Measurements from ENCODE around the gene MMEL1. TPM values are rescaled to one million over a fixed set of nuclear protein-coding genes. Genes with fewer than 3 reads are reported as not detected.
"Not testable (repeated sequence)": the region's sequence is repeated elsewhere in the genome, so short reads cannot be mapped to it uniquely, and the experiment has no call there.

Gene MMEL1
- total RNA-seq, 2 donors from 2014 or later: 0.47 to 0.68 TPM

- DNase-seq; intact Hi-C loops (cut with DNase I); ATAC-seq: not testable (repeated sequence)
Measured at GRCh38 chr1:2568187-2568816, 64.5 kb downstream of the MMEL1 start.

GRCh38 chr1:2567083-2567679, 65.6 kb downstream of the MMEL1 start:
- intact Hi-C loops (cut with DNase I): no loop called here
- ATAC-seq: no peak

GRCh38 chr1:2566101-2567045, 66.4 kb downstream of the MMEL1 start:
- intact Hi-C loops (cut with DNase I): no loop called here
- ATAC-seq: no peak
- no peak for DNase-seq

More at GRCh38 chr1:2567083-2567679, 65.6 kb downstream of the MMEL1 start:
- no peak for DNase-seq

- intact Hi-C loops (cut with DNase I): no loop called here
- ATAC-seq (no peak), DNase-seq (no peak)
Measured at GRCh38 chr1:2564815-2565374, 67.9 kb downstream of the MMEL1 start.

- no peak for ATAC-seq
Measured at GRCh38 chr1:2564006-2564814, 68.6 kb downstream of the MMEL1 start.

GRCh38 chr1:2563205-2563604, 69.6 kb downstream of the MMEL1 start:
- no peak for ATAC-seq
- no peak for DNase-seq
- intact Hi-C loops (cut with DNase I): no loop called here

More at GRCh38 chr1:2564006-2564814, 68.6 kb downstream of the MMEL1 start:
- DNase-seq: no peak
- intact Hi-C loops (cut with DNase I): no loop called here

GRCh38 chr1:2561898-2562895, 70.6 kb downstream of the MMEL1 start:
- intact Hi-C loops (cut with DNase I): no loop called here
- DNase-seq (no peak), ATAC-seq (no peak)

- ATAC-seq: no peak
- intact Hi-C loops (cut with DNase I): no loop called here
- DNase-seq: no peak
Measured at GRCh38 chr1:2561446-2561845, 71.4 kb downstream of the MMEL1 start.

- no peak for ATAC-seq
- DNase-seq: no peak
- intact Hi-C loops (cut with DNase I): no loop called here
Measured at GRCh38 chr1:2560299-2561073, 72.3 kb downstream of the MMEL1 start.

GRCh38 chr1:2559509-2560298, 73.1 kb downstream of the MMEL1 start:
- ATAC-seq (no peak), DNase-seq (no peak)
- intact Hi-C loops (cut with DNase I): no loop called here

GRCh38 chr1:2558861-2559260, 74.0 kb downstream of the MMEL1 start:
- DNase-seq (no peak), ATAC-seq (no peak)
- intact Hi-C loops (cut with DNase I): no loop called here

- ATAC-seq (no peak), DNase-seq (no peak)
- intact Hi-C loops (cut with DNase I): no loop called here
Measured at GRCh38 chr1:2558420-2558819, 74.4 kb downstream of the MMEL1 start.

- ATAC-seq: no peak
- intact Hi-C loops (cut with DNase I): no loop called here
- DNase-seq: no peak
Measured at GRCh38 chr1:2557482-2558400, 75.1 kb downstream of the MMEL1 start.

GRCh38 chr1:2556678-2557481, 75.9 kb downstream of the MMEL1 start:
- DNase-seq: no peak

More at GRCh38 chr1:2556678-2557481, 75.9 kb downstream of the MMEL1 start:
- ATAC-seq: peak; percentile 8 to 9
- intact Hi-C loops (cut with DNase I): no loop called here

Data from left cardiac atrium (tissue), 4 donors.